NAMALWA (cell line): ENCODE measurements around the gene SFMBT1.

Experiments
- DNase-seq: peaks from one replicate; pipeline ENCODE4 v3.0.0-alpha.2; 2015; ENCODE audit warnings: low spot score

Gene SFMBT1

GRCh38 chr3:52917044-52917443, 128.8 kb downstream of the SFMBT1 start:
- no peak for DNase-seq

DNA sequence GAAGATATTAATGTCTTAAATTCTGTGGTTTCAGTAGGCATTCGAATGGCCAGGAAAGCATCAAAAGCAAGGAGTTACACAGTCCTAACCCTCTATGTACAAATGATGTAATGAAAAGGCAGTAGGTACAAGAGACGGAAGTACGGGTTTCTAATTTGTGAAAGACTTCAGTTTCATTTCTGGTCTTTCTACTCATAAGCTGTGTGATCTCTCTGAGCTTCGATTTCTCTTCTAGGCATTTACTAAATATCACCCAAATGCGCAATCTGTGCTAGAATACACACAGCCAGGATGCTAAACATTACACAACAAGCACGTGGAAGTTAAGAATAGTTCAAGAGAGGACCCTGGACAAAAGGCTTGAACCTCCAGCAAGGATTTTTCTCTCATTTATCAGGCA, 130.6 kb downstream of the SFMBT1 start:
- DNase-seq: no peak

GRCh38 chr3:52912885-52913731, 132.8 kb downstream of the SFMBT1 start:
- no peak for DNase-seq

- no peak for DNase-seq
Measured at GRCh38 chr3:52910823-52911222, 135.1 kb downstream of the SFMBT1 start.

- DNase-seq: no peak
Measured at GRCh38 chr3:52907497-52907896, 138.4 kb downstream of the SFMBT1 start.

- no peak for DNase-seq
Measured at GRCh38 chr3:52904552-52904951, 141.3 kb downstream of the SFMBT1 start.

DNA sequence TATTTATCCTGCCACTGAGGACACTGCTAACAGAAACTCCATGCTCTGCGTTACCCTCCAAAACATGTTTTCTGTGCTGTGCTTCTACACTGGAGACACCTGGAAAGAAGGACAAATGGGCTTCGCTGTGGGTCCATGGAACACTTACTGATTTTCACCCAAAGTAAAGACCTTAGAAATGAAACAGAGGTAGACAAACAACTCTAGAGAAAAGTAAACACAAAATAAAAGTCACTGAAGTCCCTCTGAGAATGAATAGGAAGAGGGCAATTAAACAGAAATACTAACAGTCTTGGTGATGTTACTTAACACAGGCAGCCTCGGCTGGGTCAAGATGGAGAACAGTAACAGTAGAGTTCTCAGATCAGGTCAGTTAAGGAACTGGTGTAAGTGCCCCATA, 141.9 kb downstream of the SFMBT1 start:
- DNase-seq: no peak

- DNase-seq: peak; percentile 75
Measured at GRCh38 chr3:52897130-52898122, 148.4 kb downstream of the SFMBT1 start, which contains the start of gene STIMATE. TSS of gene STIMATE (minus strand) at chr3:52897548. CDS start at chr3:52897450, 98 bp downstream.

DNA sequence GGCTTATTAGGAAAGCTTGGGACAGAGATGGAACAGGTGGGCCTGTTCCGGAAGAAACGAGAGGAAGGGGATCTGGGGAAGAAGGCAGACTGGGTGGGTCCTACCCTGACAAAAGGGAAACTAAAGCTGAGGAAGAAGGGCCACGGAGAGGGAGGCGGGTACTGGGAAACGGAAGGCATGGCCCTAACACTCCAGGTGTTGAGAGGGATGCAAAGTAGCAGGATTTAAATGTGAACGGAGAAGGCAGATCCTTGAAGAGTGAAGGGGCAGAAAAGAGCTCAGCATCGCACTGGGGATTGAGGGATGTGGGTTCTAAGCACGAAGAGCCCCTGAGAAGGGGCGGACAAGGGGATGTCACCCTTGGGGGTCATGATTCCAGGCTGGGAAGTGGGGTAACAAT, 149.3 kb downstream of the SFMBT1 start:
- peak; percentile 9 for DNase-seq

GRCh38 chr3:52896151-52896550, 149.7 kb downstream of the SFMBT1 start:
- DNase-seq: no peak

GRCh38 chr3:52895418-52895817, 150.5 kb downstream of the SFMBT1 start:
- DNase-seq: no peak

GRCh38 chr3:52894756-52895155, 151.1 kb downstream of the SFMBT1 start:
- DNase-seq: no peak

GRCh38 chr3:52893723-52894122, 152.2 kb downstream of the SFMBT1 start:
- no peak for DNase-seq

DNA sequence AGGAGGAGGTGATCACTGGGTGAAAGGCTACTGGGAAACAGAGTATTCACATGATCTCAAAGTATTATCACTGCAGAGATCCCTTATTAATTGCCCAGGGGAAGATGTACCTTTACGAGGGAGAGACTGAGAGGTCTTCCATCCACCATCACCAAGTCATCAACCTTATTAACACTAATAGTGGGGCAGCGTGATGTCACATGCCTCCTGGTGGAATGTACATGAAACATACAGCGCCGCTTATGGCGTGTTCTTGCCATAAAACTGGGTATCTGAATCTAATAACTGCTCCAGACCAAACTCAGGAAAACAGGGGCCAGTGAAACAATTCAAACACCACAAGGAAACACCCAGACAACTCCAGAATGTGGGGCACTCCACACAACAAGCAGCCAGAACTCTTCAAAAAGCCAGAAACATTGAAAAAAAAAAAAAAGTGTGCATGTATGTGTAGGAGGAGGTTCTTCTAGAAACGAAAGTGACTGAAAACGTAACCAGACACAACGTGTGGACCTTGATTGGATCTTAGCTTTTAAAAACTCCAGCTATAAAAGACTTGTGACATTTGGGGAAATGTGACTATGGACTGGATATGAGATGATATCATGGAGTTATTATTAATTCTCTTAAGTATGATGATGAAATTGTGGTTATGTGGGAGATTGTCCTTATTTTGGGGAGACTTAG, 153.1 kb downstream of the SFMBT1 start:
- peak; percentile 13 for DNase-seq

- no peak for DNase-seq
Measured at GRCh38 chr3:52892290-52892624, 153.6 kb downstream of the SFMBT1 start.

GRCh38 chr3:52891615-52892081, 154.2 kb downstream of the SFMBT1 start:
- DNase-seq: peak; percentile 13

- DNase-seq: no peak
Measured at GRCh38 chr3:52891164-52891563, 154.7 kb downstream of the SFMBT1 start.

- DNase-seq: no peak
Measured at GRCh38 chr3:52890735-52891134, 155.1 kb downstream of the SFMBT1 start.

DNA sequence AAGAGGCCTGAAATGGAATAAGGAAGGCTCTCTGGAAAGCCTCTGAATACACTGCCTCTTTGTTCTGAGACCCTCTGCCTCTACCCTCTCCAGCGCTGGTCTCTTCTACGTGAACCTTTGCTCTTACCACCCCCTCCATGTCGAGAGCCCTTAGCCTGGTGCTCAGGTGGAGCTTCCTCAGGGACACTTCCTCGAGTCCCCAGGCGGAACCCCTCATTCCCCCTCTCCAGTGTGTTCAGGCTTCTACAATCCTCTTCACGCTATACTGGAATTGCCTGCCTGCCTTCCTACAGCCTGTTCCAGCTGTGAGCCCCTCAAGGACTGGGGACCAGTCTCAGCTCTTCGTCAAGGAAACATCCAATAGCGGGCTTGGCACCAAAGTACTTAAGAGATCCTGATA, 156.0 kb downstream of the SFMBT1 start:
- DNase-seq: no peak

GRCh38 chr3:52887166-52887565, 158.7 kb downstream of the SFMBT1 start:
- DNase-seq: no peak

GRCh38 chr3:52886049-52886730, 159.7 kb downstream of the SFMBT1 start:
- no peak for DNase-seq

DNA sequence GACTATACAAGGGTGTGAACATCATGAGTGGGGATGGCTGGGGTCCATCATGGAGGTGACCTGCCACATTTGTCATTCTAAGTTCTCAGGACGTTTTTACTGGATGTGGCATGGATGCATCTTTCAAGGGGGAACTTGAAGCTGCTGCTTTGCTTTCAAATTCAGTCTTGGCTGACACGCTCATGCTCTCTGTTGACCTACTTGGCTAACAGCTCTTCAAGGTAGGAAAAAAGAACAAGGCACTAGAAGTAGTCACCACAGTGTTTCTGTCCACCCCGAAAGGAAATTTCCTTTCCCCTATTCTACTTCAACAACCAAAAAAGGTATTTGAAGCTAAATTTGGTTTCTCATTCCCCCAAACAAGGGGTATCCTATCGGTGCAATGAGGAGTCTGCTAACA, 163.5 kb downstream of the SFMBT1 start:
- DNase-seq: no peak
